Prostate gland (tissue), 2 donors: ENCODE results near the gene ALDH9A1.

Experiments used
- CTCF ChIP-seq, 4 experiments: fragments of 200-600 bp in 2 of 4; fragments of 450-650 bp in 2 of 4; sonication (generic) in 2 of 4; IDR thresholded peaks; 1 replicate in 3 of 4; 2 replicates in 1 of 4; pipeline ENCODE4 v1.5.1; 2016 to 2019; ENCODE audit warnings: antibody characterized with exemption in 4 of 4, mild to moderate bottlenecking in 2 of 4, moderate library complexity in 2 of 4
- POLR2A ChIP-seq: fragments of 450-650 bp; IDR thresholded peaks from one replicate; pipeline ENCODE4 v1.6.1; 2016; ENCODE audit warnings: antibody characterized with exemption, mild to moderate bottlenecking
- POLR2AphosphoS5 ChIP-seq: sonication (generic); formaldehyde crosslinking; IDR thresholded peaks from one replicate; pipeline ENCODE4 v1.6.1; 2017; ENCODE audit warnings: antibody characterized with exemption

GRCh38 chr1:165619647-165620151 is 78.7 kb downstream of the ALDH9A1 start:
- TF ChIP-seq CTCF (IDR thresholded peaks at IDR 0.05) (no peak), POLR2A (no peak), POLR2AphosphoS5 (no peak)
